SHP77 treated with DMSO at 0.1 percent for 48 hours (cell line): ENCODE results near the gene ACTRT1.

Experiments used
- DNase-seq: peaks from one replicate; lab custom pipeline; 2025; lab: John Stamatoyannopoulos, UW

The ACTRT1 gene

GRCh38 chrX:128052303-128052702 lies at the start of gene ACTRT1:
TSS of gene ACTRT1 (minus strand) at chrX:128052403. CDS start at chrX:128052206, 197 bp downstream.
- no peak for DNase-seq

GRCh38 chrX:128078545-128078944 lies 26.3 kb upstream of the ACTRT1 start:
- no peak for DNase-seq

DNA sequence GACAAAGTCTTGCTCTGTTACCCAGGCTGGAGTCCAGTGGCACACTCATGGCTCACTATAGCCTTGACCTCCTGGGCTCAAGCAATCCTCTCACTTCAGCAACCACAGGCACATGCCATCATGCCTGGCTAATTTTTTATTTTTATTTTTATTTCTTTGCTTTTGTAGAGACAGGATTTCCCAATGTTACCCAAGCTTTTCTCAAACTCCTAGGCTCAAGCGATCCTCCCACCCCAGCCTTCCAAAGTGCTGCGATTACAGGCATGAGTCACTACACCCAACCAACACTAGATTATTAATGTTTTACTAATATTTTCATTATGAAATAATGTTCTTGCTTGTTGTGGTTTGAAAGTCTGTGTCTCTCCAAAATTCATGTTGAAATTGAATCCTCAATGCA lies 5.2 kb upstream of the ACTRT1 start:
- no peak for DNase-seq

- no peak for DNase-seq
Observed at GRCh38 chrX:128051526-128051925, 677 bp downstream of the ACTRT1 start.

- no peak for DNase-seq
Observed at GRCh38 chrX:128035318-128035717, 16.9 kb downstream of the ACTRT1 start.

- DNase-seq: no peak
Observed at GRCh38 chrX:128021566-128021965, 30.6 kb downstream of the ACTRT1 start.

- DNase-seq: no peak
Observed at GRCh38 chrX:128020701-128021100, 31.5 kb downstream of the ACTRT1 start.

DNA sequence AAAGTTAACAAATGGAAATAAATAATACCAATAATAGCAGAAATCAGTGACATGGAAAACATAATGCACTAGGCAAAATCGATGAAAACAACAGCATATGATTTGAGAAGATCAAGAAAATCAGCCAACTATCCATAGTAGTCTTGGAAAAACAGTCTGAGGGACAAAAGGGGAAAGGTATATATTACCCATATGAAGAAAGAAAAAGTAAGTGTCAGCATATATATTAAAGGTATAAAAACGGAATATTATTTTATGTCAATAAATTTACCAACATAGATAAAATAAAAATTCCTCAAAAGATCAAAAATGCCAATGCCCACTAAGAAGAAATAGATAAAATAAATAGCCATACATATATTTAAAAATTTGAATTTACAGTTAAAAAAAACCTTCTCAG lies 33.0 kb downstream of the ACTRT1 start:
- DNase-seq: no peak

DNA sequence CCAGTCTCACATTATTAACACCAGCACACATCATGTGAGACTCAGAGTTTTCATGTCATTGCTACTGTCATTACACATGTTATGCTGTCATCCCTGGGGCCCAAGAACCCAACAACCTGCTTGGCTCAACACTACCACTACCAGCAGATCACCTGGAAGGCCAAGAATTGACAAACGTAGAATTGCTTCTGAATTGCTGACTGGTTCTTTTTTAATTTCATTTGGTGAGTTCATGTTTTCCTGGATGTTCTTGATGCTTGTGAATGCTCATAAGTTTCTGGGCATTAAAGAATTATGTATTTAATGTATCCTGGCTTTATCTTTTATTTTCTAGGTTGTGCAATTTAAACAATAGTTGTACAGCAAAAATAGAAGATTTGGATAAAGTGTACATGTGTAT lies 40.2 kb downstream of the ACTRT1 start:
- DNase-seq: no peak

DNA sequence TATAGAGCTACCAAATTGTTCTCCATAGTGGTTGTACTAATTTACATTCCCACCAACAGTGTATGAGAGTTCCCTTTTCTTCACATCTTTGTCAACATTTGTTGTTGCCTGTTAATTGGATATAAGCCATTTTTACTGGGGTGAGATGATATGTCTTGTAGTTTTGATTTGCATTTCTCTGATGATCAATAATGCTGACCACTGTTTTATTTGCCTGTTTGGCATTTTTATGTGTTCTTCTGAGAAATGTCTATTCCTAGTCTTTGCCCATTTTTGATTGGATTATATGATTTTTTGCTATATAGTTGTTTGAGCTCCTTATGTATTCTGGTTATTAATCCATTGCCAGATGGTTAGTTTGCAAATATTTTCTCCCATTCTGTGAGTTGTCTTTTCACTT lies 44.3 kb downstream of the ACTRT1 start:
- no peak for DNase-seq
